ENCODE measurements around the gene PEAK1.

Gene PEAK1

GRCh38 chr15:77440378-77440999 lies 20.6 kb upstream of the PEAK1 start:
- no peak for TF ChIP-seq CTCF (conservative IDR thresholded peaks at IDR 0.05; ENCODE audit: low read depth, low read length)
- DNase-seq (ENCODE audit: low read depth) = peak; percentile 77
- no peak overlapping the region for H3K4me3 ChIP-seq (ENCODE audit: low read depth, low read length)

- no peak for TF ChIP-seq CTCF (conservative IDR thresholded peaks at IDR 0.05; ENCODE audit: low read depth, low read length)
- no peak overlapping the region for H3K4me3 ChIP-seq (ENCODE audit: low read depth, low read length)
- DNase-seq (ENCODE audit: low read depth) = no peak
These were observed 17.4 kb upstream of the PEAK1 start for GRCh38 chr15:77437264-77437663.

DNA sequence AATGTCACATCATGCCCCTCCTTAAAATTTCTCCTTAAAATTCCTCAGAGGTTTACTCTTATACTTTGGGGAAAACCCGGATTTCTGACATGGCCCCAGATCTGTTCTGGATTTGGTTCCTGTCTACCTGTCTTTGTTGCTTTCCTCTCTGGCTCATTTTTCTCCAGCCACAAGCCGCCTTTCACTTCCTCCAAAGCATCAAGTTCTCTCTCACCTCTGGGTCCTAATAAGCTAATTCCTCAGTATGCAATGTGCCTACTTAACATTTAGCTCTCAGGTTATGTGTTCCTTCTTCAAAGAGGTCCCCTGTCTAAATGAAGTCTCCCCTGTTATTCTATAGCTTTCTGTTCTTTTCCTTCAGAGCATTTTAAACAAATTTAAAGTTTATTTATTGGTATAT lies 16.9 kb upstream of the PEAK1 start:
- no peak overlapping the region for H3K4me3 ChIP-seq (ENCODE audit: low read depth, low read length)
- DNase-seq (ENCODE audit: low read depth) = no peak
- TF ChIP-seq CTCF (conservative IDR thresholded peaks at IDR 0.05; ENCODE audit: low read depth, low read length) = no peak

DNA sequence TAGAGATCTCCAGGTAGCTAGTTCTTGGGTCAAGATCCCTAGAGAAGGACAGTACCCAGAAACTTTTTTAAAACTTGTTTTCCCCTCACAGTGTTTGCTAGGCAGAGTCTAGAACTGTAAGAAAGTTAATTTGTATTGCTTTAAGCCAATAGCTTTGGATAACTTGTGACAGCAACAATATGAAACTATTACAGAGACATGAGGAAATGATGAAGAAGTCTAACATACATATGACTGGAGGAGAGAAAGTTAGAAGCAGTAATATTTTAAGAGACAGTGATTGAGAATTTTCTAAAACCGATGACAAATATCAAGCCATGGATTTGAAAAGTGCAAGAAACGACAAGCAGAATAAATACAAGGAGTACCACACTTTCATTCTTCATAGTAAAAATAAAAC lies 10.7 kb upstream of the PEAK1 start:
- no peak for DNase-seq (ENCODE audit: low read depth)
- no peak overlapping the region for H3K4me3 ChIP-seq (ENCODE audit: low read depth, low read length)
- TF ChIP-seq CTCF (conservative IDR thresholded peaks at IDR 0.05; ENCODE audit: low read depth, low read length) = no peak

DNA sequence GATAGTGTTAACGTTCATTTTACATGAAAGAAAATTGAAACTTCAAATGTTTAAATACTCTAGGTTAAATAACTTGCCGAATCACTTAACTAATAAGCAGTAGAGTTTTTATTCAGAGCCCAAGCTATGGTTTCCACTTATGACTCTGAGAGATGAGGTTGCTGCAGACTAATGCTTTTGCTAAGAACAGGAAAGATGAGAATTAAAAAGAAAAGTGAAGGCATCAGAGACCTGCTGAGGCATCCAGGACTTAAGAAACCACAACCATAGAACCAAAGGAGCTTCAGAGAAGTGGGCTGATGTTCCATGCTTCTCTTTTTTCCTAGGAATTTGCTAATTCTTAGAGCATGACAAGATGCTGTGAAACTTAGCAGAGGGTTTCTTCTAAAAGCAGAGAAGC lies 10.3 kb upstream of the PEAK1 start:
- H3K4me3 ChIP-seq (ENCODE audit: low read depth, low read length) = no peak overlapping the region
- TF ChIP-seq CTCF (conservative IDR thresholded peaks at IDR 0.05; ENCODE audit: low read depth, low read length) = no peak
- no peak for DNase-seq (ENCODE audit: low read depth)

- DNase-seq (ENCODE audit: low read depth) = no peak
- no peak overlapping the region for H3K4me3 ChIP-seq (ENCODE audit: low read depth, low read length)
- TF ChIP-seq CTCF (conservative IDR thresholded peaks at IDR 0.05; ENCODE audit: low read depth, low read length) = no peak
These were observed 7.0 kb upstream of the PEAK1 start for GRCh38 chr15:77426871-77427270.

DNA sequence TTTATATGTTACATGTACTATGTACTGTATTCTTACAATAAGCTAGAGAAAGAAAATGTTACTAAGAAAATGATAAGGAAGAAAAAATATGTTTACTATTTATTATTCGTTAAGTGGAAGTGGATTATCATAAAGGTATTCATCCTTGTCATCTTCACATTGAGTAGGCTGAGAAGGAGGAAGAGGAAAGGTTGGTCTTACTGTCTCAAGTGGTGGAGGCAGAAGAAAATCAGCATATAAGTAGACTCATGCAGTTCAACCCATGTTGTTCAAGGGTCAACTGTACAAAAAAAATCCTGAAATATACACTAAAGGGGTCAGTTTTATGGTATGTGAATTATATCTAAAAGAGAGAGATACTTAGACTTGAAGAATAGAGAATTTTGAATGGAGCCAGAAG lies 6.5 kb upstream of the PEAK1 start:
- no peak for TF ChIP-seq CTCF (conservative IDR thresholded peaks at IDR 0.05; ENCODE audit: low read depth, low read length)
- no peak for DNase-seq (ENCODE audit: low read depth)
- no peak overlapping the region for H3K4me3 ChIP-seq (ENCODE audit: low read depth, low read length)
